ENCODE measurements around the gene ZFAND4. TPM values are rescaled to one million over a fixed set of nuclear protein-coding genes. Genes with fewer than 3 reads are reported as not detected.
"Not testable (repeated sequence)": the region's sequence is repeated elsewhere in the genome, so short reads cannot be mapped to it uniquely, and the experiment has no call there.

Gene ZFAND4
- total and polyA plus RNA-seq, 2 donors from 2014 or later: 6.6 to 17.4 TPM

GRCh38 chr10:45602082-45602730, 70.4 kb downstream of the ZFAND4 start:
- Histone ChIP-seq H3K4me1 (ENCODE audit: control insufficient read depth in 2 of 3, insufficient read depth in 2 of 3, low read depth in 1 of 3, low read length in 3 of 3) (no peaks in the 10 kb centered on the region), H3K36me3 (ENCODE audit: control insufficient read depth in 2 of 3, insufficient read depth in 3 of 3, low read length in 3 of 3) (no peaks in the 10 kb centered on the region), H3K4me3 (ENCODE audit: low read length in 3 of 3) (no peak overlapping the region), H3K9ac (ENCODE audit: low read length in 3 of 3) (no peak overlapping the region), H3K27ac (ENCODE audit: low read depth in 2 of 2, low read length in 2 of 2) (no peak overlapping the region), H3K9me3 (ENCODE audit: control insufficient read depth in 2 of 3, insufficient read depth in 1 of 3, low read length in 3 of 3) (no peaks in the 10 kb centered on the region), H3K27me3 (ENCODE audit: control insufficient read depth, insufficient read depth, low read length) (no peaks in the 10 kb centered on the region)
- no peak for FAIRE-seq
- intact Hi-C loops (cut with DNase I): no loop called here
- TF ChIP-seq CTCF (IDR thresholded peaks at IDR 0.05; ENCODE audit: borderline replicate concordance, extremely low read depth, insufficient read depth): no peak
- DNase-seq: no peak

DNA sequence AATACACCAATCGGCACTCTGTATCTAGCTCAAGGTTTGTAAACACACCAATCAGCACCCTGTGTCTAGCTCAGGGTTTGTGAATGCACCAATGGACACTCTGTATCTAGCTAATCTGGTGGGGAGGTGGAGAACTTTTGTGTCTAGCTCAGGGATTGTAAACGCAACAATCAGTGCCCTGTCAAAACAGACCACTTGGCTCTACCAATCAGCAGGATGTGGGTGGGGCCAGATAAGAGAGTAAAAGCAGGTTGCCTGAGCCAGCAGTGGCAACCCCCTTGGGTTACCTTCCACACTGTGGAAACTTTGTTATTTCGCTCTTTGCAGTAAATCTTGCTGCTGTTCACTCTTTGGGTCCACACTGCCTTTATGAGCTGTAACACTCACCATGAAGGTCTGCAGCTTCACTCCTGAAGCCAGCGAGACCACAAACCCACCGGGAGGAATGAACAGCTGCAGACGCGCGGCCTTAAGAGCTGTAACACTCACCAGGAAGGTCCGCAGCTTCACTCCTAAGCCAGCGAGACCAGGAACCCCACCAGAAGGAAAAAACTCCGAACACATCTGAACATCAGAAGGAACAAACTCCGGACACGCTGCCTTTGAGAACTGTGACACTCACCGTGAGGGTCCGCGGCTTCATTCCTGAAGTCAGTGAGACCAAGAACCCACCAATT, 71.2 kb downstream of the ZFAND4 start:
- intact Hi-C loops (cut with DNase I); H3K9ac ChIP-seq (ENCODE audit: low read length in 3 of 3); H3K36me3 ChIP-seq (ENCODE audit: control insufficient read depth in 2 of 3, insufficient read depth in 3 of 3, low read length in 3 of 3); H3K27ac ChIP-seq (ENCODE audit: low read depth in 2 of 2, low read length in 2 of 2); DNase-seq; FAIRE-seq; H3K4me3 ChIP-seq (ENCODE audit: low read length in 3 of 3); H3K4me1 ChIP-seq (ENCODE audit: control insufficient read depth in 2 of 3, insufficient read depth in 2 of 3, low read depth in 1 of 3, low read length in 3 of 3); H3K27me3 ChIP-seq (ENCODE audit: control insufficient read depth, insufficient read depth, low read length); H3K9me3 ChIP-seq (ENCODE audit: control insufficient read depth in 2 of 3, insufficient read depth in 1 of 3, low read length in 3 of 3): not testable (repeated sequence)

GRCh38 chr10:45600337-45601253, 72.0 kb downstream of the ZFAND4 start:
- H3K36me3 ChIP-seq (ENCODE audit: control insufficient read depth in 2 of 3, insufficient read depth in 3 of 3, low read length in 3 of 3); H3K4me1 ChIP-seq (ENCODE audit: control insufficient read depth in 2 of 3, insufficient read depth in 2 of 3, low read depth in 1 of 3, low read length in 3 of 3); FAIRE-seq; H3K9ac ChIP-seq (ENCODE audit: low read length in 3 of 3); H3K9me3 ChIP-seq (ENCODE audit: control insufficient read depth in 2 of 3, insufficient read depth in 1 of 3, low read length in 3 of 3); H3K27me3 ChIP-seq (ENCODE audit: control insufficient read depth, insufficient read depth, low read length); intact Hi-C loops (cut with DNase I); H3K27ac ChIP-seq (ENCODE audit: low read depth in 2 of 2, low read length in 2 of 2): not testable (repeated sequence)
- peak overlapping the region in 2 of 3 donors; percentile 29 to 38 for H3K4me3 ChIP-seq (ENCODE audit: low read length in 3 of 3)
- peak; percentile 11 to 70 (median 18) for DNase-seq

- H3K9ac ChIP-seq (ENCODE audit: low read length in 3 of 3): no peak overlapping the region
- H3K36me3 ChIP-seq (ENCODE audit: control insufficient read depth in 2 of 3, insufficient read depth in 3 of 3, low read length in 3 of 3): no peaks in the 10 kb centered on the region
- no peak for DNase-seq
- H3K27ac ChIP-seq (ENCODE audit: low read depth in 2 of 2, low read length in 2 of 2): no peak overlapping the region
- H3K9me3 ChIP-seq (ENCODE audit: control insufficient read depth in 2 of 3, insufficient read depth in 1 of 3, low read length in 3 of 3): no peaks in the 10 kb centered on the region
- no peak for FAIRE-seq
- no peaks in the 10 kb centered on the region for H3K27me3 ChIP-seq (ENCODE audit: control insufficient read depth, insufficient read depth, low read length)
- intact Hi-C loops (cut with DNase I): no loop called here
- TF ChIP-seq CTCF (IDR thresholded peaks at IDR 0.05; ENCODE audit: borderline replicate concordance, extremely low read depth, insufficient read depth): no peak
- H3K4me3 ChIP-seq (ENCODE audit: low read length in 3 of 3): no peak overlapping the region
- H3K4me1 ChIP-seq (ENCODE audit: control insufficient read depth in 2 of 3, insufficient read depth in 2 of 3, low read depth in 1 of 3, low read length in 3 of 3): peaks cover 0 to 2% (median 0%) of the 10 kb centered on the region in 3 donors
These were observed 72.9 kb downstream of the ZFAND4 start for GRCh38 chr10:45599646-45600045.
